GM12878 (cell line): ENCODE data around the gene DIABLO. TPM values are rescaled to one million over a fixed set of nuclear protein-coding genes. Genes with fewer than 3 reads are reported as not detected.
A peak's percentile ranks its signal among the peaks of the same experiment; 100 is the strongest.

Experiments used
- CBFB ChIP-seq: IDR thresholded peaks from 2 replicates; pipeline ENCODE4 v1.6.1; 2016; ENCODE audit warnings: antibody characterized with exemption, low read depth
- EGR1 ChIP-seq, 2 experiments: IDR thresholded peaks; 1 replicate in 1 of 2; 2 replicates in 1 of 2; pipeline ENCODE4 v1.6.1; 2011 to 2012; ENCODE audit warnings: low read depth in 2 of 2, low read length in 2 of 2, borderline replicate concordance in 1 of 2, mild to moderate bottlenecking in 1 of 2, moderate library complexity in 1 of 2
- EP300 ChIP-seq, 2 experiments: fragments of 150-350 bp in 1 of 2; IDR thresholded peaks; 2 replicates each; pipeline ENCODE4 v1.6.1; 2011 to 2012; ENCODE audit warnings: low read depth in 2 of 2, low read length in 2 of 2, borderline replicate concordance in 1 of 2, improper control_type of control experiment in 1 of 2, inconsistent platforms in 1 of 2; ENCODE audit not compliant: control insufficient read depth in 1 of 2
- ESRRA ChIP-seq: IDR thresholded peaks from 2 replicates; pipeline ENCODE4 v1.6.1; 2012; ENCODE audit warnings: mild to moderate bottlenecking, low read length, improper control_type of control experiment
- HDAC6 ChIP-seq: fragments of 200-600 bp; sonication (generic); IDR thresholded peaks from one replicate; pipeline ENCODE4 v1.8.0; 2017; ENCODE audit warnings: antibody characterized with exemption; ENCODE audit not compliant: unreplicated experiment
- NR2C1 ChIP-seq: fragments of 450-650 bp; IDR thresholded peaks from 2 replicates; pipeline ENCODE4 v1.6.1; 2017; ENCODE audit warnings: antibody characterized with exemption, mild to moderate bottlenecking, moderate library complexity
- NR2F1 ChIP-seq: fragments of 450-650 bp; conservative IDR thresholded peaks from 2 replicates; pipeline ENCODE4 v1.6.1; 2017; ENCODE audit warnings: mild to moderate bottlenecking
- NRF1 ChIP-seq: conservative IDR thresholded peaks from 2 replicates; pipeline ENCODE4 v1.6.1; 2011; ENCODE audit warnings: mild to moderate bottlenecking, low read depth, low read length, improper control_type of control experiment
- RCOR1 ChIP-seq: conservative IDR thresholded peaks from 2 replicates; pipeline ENCODE4 v1.6.1; 2012; ENCODE audit warnings: low read depth, low read length, improper control_type of control experiment
- RELA ChIP-seq: fragments of 450-650 bp; IDR thresholded peaks from 2 replicates; pipeline ENCODE4 v1.8.0; 2014; ENCODE audit warnings: borderline replicate concordance; ENCODE audit not compliant: partially characterized antibody
- SMC3 ChIP-seq: IDR thresholded peaks from 2 replicates; pipeline ENCODE4 v1.6.1; 2011; ENCODE audit warnings: low read length, improper control_type of control experiment, borderline replicate concordance
- TAF1 ChIP-seq: IDR thresholded peaks from 2 replicates; pipeline ENCODE4 v1.6.1; 2011; ENCODE audit warnings: mild to moderate bottlenecking, low read depth, low read length, borderline replicate concordance
- TCF3 ChIP-seq: IDR thresholded peaks from 2 replicates; pipeline ENCODE4 v1.6.1; 2012; ENCODE audit warnings: low read depth, mild to moderate bottlenecking, low read length, borderline replicate concordance; ENCODE audit not compliant: insufficient read depth
- ZBTB11 ChIP-seq: fragments of 450-650 bp; formaldehyde crosslinking; IDR thresholded peaks from 2 replicates; pipeline ENCODE4 v1.5.0; 2022; ENCODE audit warnings: mild to moderate bottlenecking, missing genetic modification characterization
- polyA plus RNA-seq, 11 experiments: library from polyadenylated mRNA; depleted of rRNA in 4 of 11; unstranded in 6 of 11; stranded (reverse) in 5 of 11; fragments of >200 nt; fragmentation: Nextera tagmentation in 4 of 11; fragmentation: Illumina TruSeq in 1 of 11; extraction: Ambion mirVana in 4 of 11; extraction: Trizol in 1 of 11; gene quantifications; 1 replicate in 1 of 11; 2 replicates in 10 of 11; pipeline versions ENCODE4 v1.2.1 to v1.2.3, GENCODE V29; 2011 to 2016; ENCODE audit warnings: inconsistent platforms in 2 of 11, missing spikeins in 2 of 11, low read depth in 1 of 11
- total RNA-seq, 4 experiments: library from RNA; depleted of rRNA in 3 of 4; stranded (reverse); fragments of >200 nt in 3 of 4; fragmentation: Illumina TruSeq in 1 of 4; extraction: Trizol in 1 of 4; gene quantifications; 2 replicates each; pipeline versions ENCODE4 v1.2.1 to v1.2.3, GENCODE V29; 2013 to 2021
- TF ChIP-seq, protein P1 (sequence below): fragments of 150-350 bp; IDR thresholded peaks from 2 replicates; pipeline ENCODE4 v1.6.1; 2016; ENCODE audit warnings: low read depth, low read length
- TF ChIP-seq, protein P2 (sequence below): IDR thresholded peaks from 2 replicates; pipeline ENCODE4 v1.6.1; 2011; ENCODE audit warnings: low read depth, low read length, improper control_type of control experiment, borderline replicate concordance
- TF ChIP-seq, protein P3 (sequence below): fragments of 450-650 bp; IDR thresholded peaks from 2 replicates; pipeline ENCODE4 v1.6.1; 2017; ENCODE audit warnings: mild to moderate bottlenecking, moderate library complexity

Gene DIABLO
- total and polyA plus RNA-seq, 10 of the 15 experiments (the other 5 are each of a cell fraction or from before 2014, with no cell fraction given), result 18.3 to 69.9 (median 46.2) TPM

DNA sequence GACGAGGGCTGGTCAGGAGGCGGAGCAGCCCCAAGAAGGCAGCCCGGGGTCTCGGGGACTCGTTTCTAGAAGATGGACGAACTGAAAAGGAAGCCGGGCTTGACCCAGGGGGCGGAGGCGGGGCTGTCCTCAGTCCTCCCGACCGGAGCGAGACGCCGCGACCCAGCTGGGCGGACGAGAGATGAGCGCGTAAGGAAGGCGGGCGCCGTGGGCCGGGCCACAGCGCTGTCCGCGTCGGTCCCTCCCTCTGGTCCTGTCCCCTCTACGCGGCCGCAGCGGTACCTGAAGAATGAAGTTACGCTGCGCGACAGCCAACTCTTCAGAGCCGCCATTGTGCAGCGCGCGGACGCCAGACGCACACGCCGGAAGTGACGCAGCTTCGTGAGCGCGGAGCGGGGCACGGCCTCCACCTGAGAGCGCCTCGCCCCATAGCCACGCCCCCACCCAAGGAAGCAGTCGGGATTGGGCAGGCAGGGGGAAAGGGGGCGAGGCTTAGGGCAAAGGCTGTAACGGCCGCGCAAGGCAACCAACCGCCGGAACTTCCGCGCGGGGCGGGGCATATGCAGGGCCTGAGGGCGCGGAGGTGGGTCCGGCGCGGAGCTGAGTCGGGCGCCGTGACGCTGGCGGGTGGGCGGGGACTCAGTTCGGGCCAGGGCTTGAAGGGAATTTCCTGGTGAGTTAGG lies at the start of gene DIABLO (continued):
- TF ChIP-seq, protein P1, sequence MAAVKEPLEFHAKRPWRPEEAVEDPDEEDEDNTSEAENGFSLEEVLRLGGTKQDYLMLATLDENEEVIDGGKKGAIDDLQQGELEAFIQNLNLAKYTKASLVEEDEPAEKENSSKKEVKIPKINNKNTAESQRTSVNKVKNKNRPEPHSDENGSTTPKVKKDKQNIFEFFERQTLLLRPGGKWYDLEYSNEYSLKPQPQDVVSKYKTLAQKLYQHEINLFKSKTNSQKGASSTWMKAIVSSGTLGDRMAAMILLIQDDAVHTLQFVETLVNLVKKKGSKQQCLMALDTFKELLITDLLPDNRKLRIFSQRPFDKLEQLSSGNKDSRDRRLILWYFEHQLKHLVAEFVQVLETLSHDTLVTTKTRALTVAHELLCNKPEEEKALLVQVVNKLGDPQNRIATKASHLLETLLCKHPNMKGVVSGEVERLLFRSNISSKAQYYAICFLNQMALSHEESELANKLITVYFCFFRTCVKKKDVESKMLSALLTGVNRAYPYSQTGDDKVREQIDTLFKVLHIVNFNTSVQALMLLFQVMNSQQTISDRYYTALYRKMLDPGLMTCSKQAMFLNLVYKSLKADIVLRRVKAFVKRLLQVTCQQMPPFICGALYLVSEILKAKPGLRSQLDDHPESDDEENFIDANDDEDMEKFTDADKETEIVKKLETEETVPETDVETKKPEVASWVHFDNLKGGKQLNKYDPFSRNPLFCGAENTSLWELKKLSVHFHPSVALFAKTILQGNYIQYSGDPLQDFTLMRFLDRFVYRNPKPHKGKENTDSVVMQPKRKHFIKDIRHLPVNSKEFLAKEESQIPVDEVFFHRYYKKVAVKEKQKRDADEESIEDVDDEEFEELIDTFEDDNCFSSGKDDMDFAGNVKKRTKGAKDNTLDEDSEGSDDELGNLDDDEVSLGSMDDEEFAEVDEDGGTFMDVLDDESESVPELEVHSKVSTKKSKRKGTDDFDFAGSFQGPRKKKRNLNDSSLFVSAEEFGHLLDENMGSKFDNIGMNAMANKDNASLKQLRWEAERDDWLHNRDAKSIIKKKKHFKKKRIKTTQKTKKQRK, result no peak
- no peak for TF ChIP-seq ESRRA
- TF ChIP-seq TCF3, result 0 out of 2 replicates have a peak, but pooled peaks have one; percentile 54
- TF ChIP-seq EP300 (IDR thresholded peaks at IDR 0.05; ENCODE audit: borderline replicate concordance in 1 of 2, control insufficient read depth in 1 of 2, low read depth in 2 of 2, low read length in 2 of 2), result no peak; a peak in 1 of 4 replicates
- TF ChIP-seq RCOR1, result no peak
- peak; percentile 68 for TF ChIP-seq CBFB
- peak; percentile 82 for TF ChIP-seq RELA
- TF ChIP-seq EGR1 (IDR thresholded peaks at IDR 0.05; ENCODE audit: borderline replicate concordance in 1 of 2, low read depth in 2 of 2, low read length in 2 of 2), result peak in 1 of 2 experiments; percentile 90; a peak in 1 of 3 replicates
- TF ChIP-seq NRF1, result peak; percentile 49
- TF ChIP-seq TAF1, result peak; percentile 97
- peak; percentile 70 for TF ChIP-seq NR2C1
- peak; percentile 67 for TF ChIP-seq HDAC6
- TF ChIP-seq NR2F1, result peak; percentile 91
- TF ChIP-seq SMC3, result no peak
- TF ChIP-seq, protein P2, sequence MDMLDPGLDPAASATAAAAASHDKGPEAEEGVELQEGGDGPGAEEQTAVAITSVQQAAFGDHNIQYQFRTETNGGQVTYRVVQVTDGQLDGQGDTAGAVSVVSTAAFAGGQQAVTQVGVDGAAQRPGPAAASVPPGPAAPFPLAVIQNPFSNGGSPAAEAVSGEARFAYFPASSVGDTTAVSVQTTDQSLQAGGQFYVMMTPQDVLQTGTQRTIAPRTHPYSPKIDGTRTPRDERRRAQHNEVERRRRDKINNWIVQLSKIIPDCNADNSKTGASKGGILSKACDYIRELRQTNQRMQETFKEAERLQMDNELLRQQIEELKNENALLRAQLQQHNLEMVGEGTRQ, result no peak
- TF ChIP-seq, protein P3, sequence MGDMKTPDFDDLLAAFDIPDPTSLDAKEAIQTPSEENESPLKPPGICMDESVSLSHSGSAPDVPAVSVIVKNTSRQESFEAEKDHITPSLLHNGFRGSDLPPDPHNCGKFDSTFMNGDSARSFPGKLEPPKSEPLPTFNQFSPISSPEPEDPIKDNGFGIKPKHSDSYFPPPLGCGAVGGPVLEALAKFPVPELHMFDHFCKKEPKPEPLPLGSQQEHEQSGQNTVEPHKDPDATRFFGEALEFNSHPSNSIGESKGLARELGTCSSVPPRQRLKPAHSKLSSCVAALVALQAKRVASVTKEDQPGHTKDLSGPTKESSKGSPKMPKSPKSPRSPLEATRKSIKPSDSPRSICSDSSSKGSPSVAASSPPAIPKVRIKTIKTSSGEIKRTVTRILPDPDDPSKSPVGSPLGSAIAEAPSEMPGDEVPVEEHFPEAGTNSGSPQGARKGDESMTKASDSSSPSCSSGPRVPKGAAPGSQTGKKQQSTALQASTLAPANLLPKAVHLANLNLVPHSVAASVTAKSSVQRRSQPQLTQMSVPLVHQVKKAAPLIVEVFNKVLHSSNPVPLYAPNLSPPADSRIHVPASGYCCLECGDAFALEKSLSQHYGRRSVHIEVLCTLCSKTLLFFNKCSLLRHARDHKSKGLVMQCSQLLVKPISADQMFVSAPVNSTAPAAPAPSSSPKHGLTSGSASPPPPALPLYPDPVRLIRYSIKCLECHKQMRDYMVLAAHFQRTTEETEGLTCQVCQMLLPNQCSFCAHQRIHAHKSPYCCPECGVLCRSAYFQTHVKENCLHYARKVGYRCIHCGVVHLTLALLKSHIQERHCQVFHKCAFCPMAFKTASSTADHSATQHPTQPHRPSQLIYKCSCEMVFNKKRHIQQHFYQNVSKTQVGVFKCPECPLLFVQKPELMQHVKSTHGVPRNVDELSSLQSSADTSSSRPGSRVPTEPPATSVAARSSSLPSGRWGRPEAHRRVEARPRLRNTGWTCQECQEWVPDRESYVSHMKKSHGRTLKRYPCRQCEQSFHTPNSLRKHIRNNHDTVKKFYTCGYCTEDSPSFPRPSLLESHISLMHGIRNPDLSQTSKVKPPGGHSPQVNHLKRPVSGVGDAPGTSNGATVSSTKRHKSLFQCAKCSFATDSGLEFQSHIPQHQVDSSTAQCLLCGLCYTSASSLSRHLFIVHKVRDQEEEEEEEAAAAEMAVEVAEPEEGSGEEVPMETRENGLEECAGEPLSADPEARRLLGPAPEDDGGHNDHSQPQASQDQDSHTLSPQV, result no peak
- TF ChIP-seq ZBTB11, result 0 out of 2 replicates have a peak, but pooled peaks have one; percentile 2
